NCI-H69 (cell line): Measurements from ENCODE around the gene ARHGAP21.
A peak's percentile ranks its signal among the peaks of the same experiment; 100 is the strongest.
"Not testable (repeated sequence)": the region's sequence is repeated elsewhere in the genome, so short reads cannot be mapped to it uniquely, and the experiment has no call there.

Experiments used
- DNase-seq: peaks from one replicate; lab custom pipeline; 2025; lab: John Stamatoyannopoulos, UW

The ARHGAP21 gene

GRCh38 chr10:24639124-24639523 is 84.6 kb downstream of the ARHGAP21 start:
- no peak for DNase-seq

GRCh38 chr10:24625778-24626177 is 97.9 kb downstream of the ARHGAP21 start:
- DNase-seq, result no peak

GRCh38 chr10:24623383-24623782 is 100.3 kb downstream of the ARHGAP21 start:
- no peak for DNase-seq

- DNase-seq, result no peak
These were observed 100.8 kb downstream of the ARHGAP21 start for GRCh38 chr10:24622781-24623301.

- not testable (repeated sequence) for DNase-seq
These were observed 102.5 kb downstream of the ARHGAP21 start for GRCh38 chr10:24621035-24621795.

- DNase-seq, result not testable (repeated sequence)
These were observed 103.7 kb downstream of the ARHGAP21 start for GRCh38 chr10:24619994-24620310.

- peak; percentile 56 for DNase-seq
These were observed 104.2 kb downstream of the ARHGAP21 start for GRCh38 chr10:24619291-24619993.

GRCh38 chr10:24618401-24618800 is 105.3 kb downstream of the ARHGAP21 start:
- DNase-seq, result no peak

- peak; percentile 53 for DNase-seq
These were observed 105.8 kb downstream of the ARHGAP21 start for GRCh38 chr10:24617771-24618396.

- no peak for DNase-seq
These were observed 107.2 kb downstream of the ARHGAP21 start for GRCh38 chr10:24616536-24616935.

GRCh38 chr10:24606021-24606420 is 117.7 kb downstream of the ARHGAP21 start:
- no peak for DNase-seq

- DNase-seq, result no peak
These were observed 118.5 kb downstream of the ARHGAP21 start for GRCh38 chr10:24605141-24605540.

- DNase-seq, result no peak
These were observed 120.4 kb downstream of the ARHGAP21 start for GRCh38 chr10:24603333-24603732.

- DNase-seq, result no peak
These were observed 125.7 kb downstream of the ARHGAP21 start for GRCh38 chr10:24597961-24598360.

- DNase-seq, result no peak
These were observed 126.3 kb downstream of the ARHGAP21 start for GRCh38 chr10:24597426-24597825.

- no peak for DNase-seq
These were observed 127.3 kb downstream of the ARHGAP21 start for GRCh38 chr10:24596217-24596930.

GRCh38 chr10:24590697-24591457 is 132.8 kb downstream of the ARHGAP21 start:
- DNase-seq, result no peak

- no peak for DNase-seq
These were observed 134.4 kb downstream of the ARHGAP21 start for GRCh38 chr10:24589265-24589664.

- DNase-seq, result peak; percentile 5
These were observed 143.8 kb downstream of the ARHGAP21 start for GRCh38 chr10:24579906-24580305.

- no peak for DNase-seq
These were observed 144.2 kb downstream of the ARHGAP21 start for GRCh38 chr10:24579448-24579847.

- no peak for DNase-seq
These were observed 148.1 kb downstream of the ARHGAP21 start for GRCh38 chr10:24575481-24576002.
